Mesodermal cell (in vitro differentiated cells): ENCODE data around the gene AAMP.
"Not testable (repeated sequence)": the region's sequence is repeated elsewhere in the genome, so short reads cannot be mapped to it uniquely, and the experiment has no call there.

ENCODE experiments used
- H3K27ac ChIP-seq: 2 replicates; pipeline ENCODE4 v1.7.0; 2013; ENCODE audit warnings: mild to moderate bottlenecking, low read depth, low read length, moderate library complexity; ENCODE audit not compliant: severe bottlenecking
- H3K36me3 ChIP-seq: 2 replicates; pipeline ENCODE4 v1.7.1; 2013; ENCODE audit warnings: mild to moderate bottlenecking, low read length, moderate library complexity; ENCODE audit not compliant: control insufficient read depth, insufficient read depth
- H3K4me1 ChIP-seq: one replicate; pipeline ENCODE4 v1.7.1; 2013; ENCODE audit warnings: mild to moderate bottlenecking, low read length; ENCODE audit not compliant: insufficient read depth, control insufficient read depth, poor library complexity, severe bottlenecking
- H3K4me3 ChIP-seq: 2 replicates; pipeline ENCODE4 v1.7.0; 2013; ENCODE audit warnings: low read length, control low read depth, mild to moderate bottlenecking; ENCODE audit not compliant: insufficient read depth, poor library complexity, severe bottlenecking; ENCODE audit errors: extremely low read depth
- H3K9me3 ChIP-seq: 2 replicates; pipeline ENCODE4 v1.7.1; 2013; ENCODE audit warnings: mild to moderate bottlenecking, low read length, moderate library complexity; ENCODE audit not compliant: control insufficient read depth
- WGBS, 2 experiments: methylation state at CpG; one replicate each; pipeline ENCODE4 v1.1.5; 2013; ENCODE audit warnings: missing lambda C conversion rate in 2 of 2; ENCODE audit not compliant: insufficient coverage in 2 of 2; 5-methylcytosine and 5-hydroxymethylcytosine counted together

Gene AAMP

GRCh38 chr2:218273214-218273907, 3.4 kb upstream of the AAMP start:
- H3K4me3 ChIP-seq, H3K4me1 ChIP-seq, H3K27ac ChIP-seq, H3K9me3 ChIP-seq: not testable (repeated sequence)
- 93 to 97% methylated on average over 3 to 7 of the region's 8 CpGs for WGBS, 2 experiments
- H3K36me3 ChIP-seq = peaks cover 52% of the 10 kb centered on the region

- H3K9me3 ChIP-seq = no peaks in the 10 kb centered on the region
- H3K27ac ChIP-seq = no peak overlapping the region
- 58 to 68% methylated on average over 16 of the region's 18 CpGs for WGBS, 2 experiments
- no peak overlapping the region for H3K4me3 ChIP-seq
- H3K36me3 ChIP-seq = peaks cover 49% of the 10 kb centered on the region
- H3K4me1 ChIP-seq = no peaks in the 10 kb centered on the region
Observed at GRCh38 chr2:218272531-218273212, 2.7 kb upstream of the AAMP start.

GRCh38 chr2:218271865-218272530, 2.1 kb upstream of the AAMP start:
- peaks cover 50% of the 10 kb centered on the region for H3K36me3 ChIP-seq
- H3K4me3 ChIP-seq = no peak overlapping the region
- no peaks in the 10 kb centered on the region for H3K4me1 ChIP-seq
- 91 to 100% methylated on average over 4 to 5 of the region's 5 CpGs for WGBS, 2 experiments
- H3K27ac ChIP-seq = no peak overlapping the region
- no peaks in the 10 kb centered on the region for H3K9me3 ChIP-seq

- Histone ChIP-seq H3K4me3 (peak overlapping the region; percentile 91), H3K27ac (no peak overlapping the region), H3K4me1 (no peaks in the 10 kb centered on the region), H3K36me3 (peaks cover 50% of the 10 kb centered on the region), H3K9me3 (no peaks in the 10 kb centered on the region)
- WGBS, 2 experiments = 85% methylated on average over 4 of the region's 4 CpGs
Observed at GRCh38 chr2:218271487-218271797, 1.5 kb upstream of the AAMP start.

GRCh38 chr2:218270721-218271486, 967 bp upstream of the AAMP start:
- peaks cover 50% of the 10 kb centered on the region for H3K36me3 ChIP-seq
- no peak overlapping the region for H3K27ac ChIP-seq
- H3K4me1 ChIP-seq = no peaks in the 10 kb centered on the region
- H3K9me3 ChIP-seq = no peaks in the 10 kb centered on the region
- H3K4me3 ChIP-seq = peak overlapping the region; percentile 91
- 6 to 8% methylated on average over 19 to 23 of the region's 23 CpGs for WGBS, 2 experiments

GRCh38 chr2:218267259-218267658, 2.7 kb downstream of the AAMP start:
- H3K4me1 ChIP-seq = peaks cover 6% of the 10 kb centered on the region
- H3K4me3 ChIP-seq = no peak overlapping the region
- H3K9me3 ChIP-seq = no peaks in the 10 kb centered on the region
- 95 to 100% methylated on average over 3 to 6 of the region's 6 CpGs for WGBS, 2 experiments
- H3K27ac ChIP-seq = no peak overlapping the region
- peaks cover 53% of the 10 kb centered on the region for H3K36me3 ChIP-seq

GRCh38 chr2:218266316-218266979, 3.5 kb downstream of the AAMP start:
- Histone ChIP-seq H3K4me1 (peaks cover 12% of the 10 kb centered on the region), H3K36me3 (peaks cover 53% of the 10 kb centered on the region), H3K27ac (no peak overlapping the region), H3K9me3 (no peaks in the 10 kb centered on the region), H3K4me3 (no peak overlapping the region)
- 94 to 97% methylated on average over 10 to 14 of the region's 15 CpGs for WGBS, 2 experiments

- no peak overlapping the region for H3K4me3 ChIP-seq
- H3K36me3 ChIP-seq = peaks cover 53% of the 10 kb centered on the region
- peaks cover 20% of the 10 kb centered on the region for H3K4me1 ChIP-seq
- H3K9me3 ChIP-seq = no peaks in the 10 kb centered on the region
- WGBS, 2 experiments = 94 to 98% methylated on average over 8 of the region's 8 CpGs
- no peak overlapping the region for H3K27ac ChIP-seq
Observed at GRCh38 chr2:218265626-218266025, 4.3 kb downstream of the AAMP start.

GRCh38 chr2:218264773-218265561, 5.0 kb downstream of the AAMP start:
- no peak overlapping the region for H3K27ac ChIP-seq

More at GRCh38 chr2:218264773-218265561, 5.0 kb downstream of the AAMP start:
- Histone ChIP-seq H3K36me3 (peaks cover 53% of the 10 kb centered on the region), H3K4me3 (no peak overlapping the region), H3K9me3 (no peaks in the 10 kb centered on the region), H3K4me1 (peaks cover 26% of the 10 kb centered on the region)
- WGBS, 2 experiments = 97 to 98% methylated on average over 19 to 20 of the region's 22 CpGs
